Measurements from ENCODE around the gene ATP8B4.
"Not testable (repeated sequence)": the region's sequence is repeated elsewhere in the genome, so short reads cannot be mapped to it uniquely, and the experiment has no call there.

The ATP8B4 gene

GRCh38 chr15:50109076-50109987 lies 9.7 kb downstream of the ATP8B4 start:
- DNase-seq (ENCODE audit: low spot score), result no peak

GRCh38 chr15:50108461-50108860 lies 10.6 kb downstream of the ATP8B4 start:
- DNase-seq (ENCODE audit: low spot score), result no peak

DNA sequence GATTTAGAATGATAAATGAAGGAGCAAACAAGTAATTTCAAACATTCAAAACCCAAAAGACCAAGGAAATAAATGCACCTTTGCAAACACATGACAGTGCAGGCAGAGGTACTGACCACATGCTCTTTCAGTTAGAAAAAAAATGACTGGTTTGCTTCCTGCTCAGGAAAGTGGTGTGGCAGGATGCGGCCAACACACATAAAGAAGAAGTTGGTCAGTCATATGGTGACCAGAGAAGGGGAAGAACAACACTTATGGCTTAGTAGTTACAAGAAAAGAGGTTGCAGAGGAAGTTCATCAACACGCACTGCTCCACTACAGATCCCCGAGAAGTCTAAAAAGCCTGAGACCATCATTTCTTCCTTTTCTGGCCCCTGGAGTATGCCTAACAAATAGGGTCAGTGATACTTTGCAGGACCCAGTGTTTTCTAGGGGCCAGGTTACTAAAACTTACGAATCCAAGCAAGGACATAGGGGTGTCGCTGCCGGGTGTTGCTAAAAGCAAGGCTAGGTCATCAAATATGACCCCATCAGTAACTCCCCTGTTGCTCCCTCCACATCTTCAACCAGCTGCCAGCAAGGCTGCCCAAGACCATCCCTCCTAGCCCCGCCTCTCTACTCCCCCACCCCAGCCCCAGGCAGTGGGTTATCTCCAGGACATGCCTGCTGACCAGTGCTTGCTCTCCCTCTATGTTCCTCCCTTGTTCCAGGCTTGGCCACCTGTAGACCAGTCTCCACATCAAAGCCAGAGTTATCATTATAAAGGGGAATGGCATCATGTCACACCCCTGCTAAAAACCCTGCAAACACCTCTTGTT lies 11.2 kb downstream of the ATP8B4 start:
- no peak for DNase-seq (ENCODE audit: low spot score)

DNA sequence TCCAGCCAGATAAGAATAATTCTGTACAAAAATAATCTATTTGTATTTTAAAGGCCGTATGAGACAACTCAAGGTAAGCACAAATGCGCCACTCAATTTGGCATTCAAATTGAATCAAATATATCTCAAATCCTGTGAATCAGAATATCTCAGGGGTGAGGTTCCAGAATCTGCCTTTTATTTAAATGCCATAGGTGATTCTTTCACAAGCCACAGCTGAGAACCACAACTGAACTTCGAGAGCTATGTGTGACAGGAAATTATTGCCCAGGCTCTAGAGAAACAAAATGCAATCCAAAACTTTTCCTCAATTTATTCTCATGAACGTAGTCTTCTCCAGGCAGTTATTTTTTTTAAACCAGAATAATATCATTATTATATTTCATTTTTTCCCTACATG lies 11.9 kb downstream of the ATP8B4 start:
- no peak for DNase-seq (ENCODE audit: low spot score)

DNA sequence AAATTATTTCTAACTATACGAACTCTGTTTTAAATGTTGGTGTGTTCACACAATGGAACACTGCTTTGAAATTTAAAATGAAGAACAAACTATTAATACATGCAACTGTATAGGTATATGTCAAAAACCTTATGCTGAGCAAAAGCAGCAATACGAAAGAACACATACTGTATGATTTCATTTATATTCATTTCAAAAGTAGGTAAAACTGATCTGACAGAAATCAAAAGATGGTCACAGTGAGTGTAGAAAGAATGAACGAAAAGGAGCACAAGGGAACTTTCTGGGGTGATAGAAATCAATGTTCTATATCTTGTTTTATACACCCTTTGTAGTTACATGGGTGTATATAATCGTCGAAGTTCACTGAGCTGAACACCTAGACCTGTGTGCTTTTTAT lies 12.6 kb downstream of the ATP8B4 start:
- DNase-seq (ENCODE audit: low spot score), result no peak

DNA sequence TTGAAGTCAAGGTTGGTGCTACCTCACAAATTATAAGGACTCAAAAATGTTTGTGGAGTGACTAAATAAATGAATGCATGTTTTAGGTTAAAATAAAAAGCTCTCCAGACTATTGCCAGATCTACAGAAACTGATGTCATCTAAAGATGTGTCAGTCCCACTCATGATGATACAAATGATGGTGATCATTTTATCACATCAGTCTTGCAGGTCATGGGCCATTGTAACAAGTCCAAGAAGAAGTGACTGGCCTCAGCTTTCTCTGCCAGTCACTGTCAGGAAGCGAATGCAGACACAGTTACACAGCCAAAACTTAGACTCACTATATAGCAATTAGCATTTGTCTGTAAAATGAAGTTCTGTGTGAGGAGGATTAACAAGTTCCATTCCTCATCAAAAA lies 18.5 kb downstream of the ATP8B4 start:
- DNase-seq (ENCODE audit: low spot score), result no peak

GRCh38 chr15:50098545-50098944 lies 20.5 kb downstream of the ATP8B4 start:
- no peak for DNase-seq (ENCODE audit: low spot score)

GRCh38 chr15:50095938-50096821 lies 22.9 kb downstream of the ATP8B4 start:
- DNase-seq (ENCODE audit: low spot score), result no peak

DNA sequence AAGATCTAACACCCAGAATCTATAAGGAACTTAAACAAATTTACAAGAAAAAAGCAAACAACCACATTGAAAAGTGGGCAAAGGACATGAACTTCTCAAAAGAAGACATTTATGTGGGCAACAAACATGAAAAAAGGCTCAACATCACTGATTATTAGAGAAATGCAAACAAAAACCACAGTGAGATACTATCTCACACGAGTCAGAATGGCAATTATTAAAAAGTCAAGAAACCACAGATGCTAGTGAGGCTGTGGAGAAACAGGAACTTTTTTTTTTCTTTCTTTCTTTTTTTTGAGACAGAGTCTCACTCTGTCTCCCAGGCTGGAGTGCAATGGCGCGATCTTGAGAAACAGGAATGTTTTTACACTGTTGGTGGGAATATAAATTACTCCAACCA lies 29.6 kb downstream of the ATP8B4 start:
- DNase-seq (ENCODE audit: low spot score), result not testable (repeated sequence)

GRCh38 chr15:50084932-50085331 lies 34.1 kb downstream of the ATP8B4 start:
- DNase-seq (ENCODE audit: low spot score), result no peak

GRCh38 chr15:50083424-50084025 lies 35.5 kb downstream of the ATP8B4 start:
- peak; percentile 10 for DNase-seq (ENCODE audit: low spot score)

DNA sequence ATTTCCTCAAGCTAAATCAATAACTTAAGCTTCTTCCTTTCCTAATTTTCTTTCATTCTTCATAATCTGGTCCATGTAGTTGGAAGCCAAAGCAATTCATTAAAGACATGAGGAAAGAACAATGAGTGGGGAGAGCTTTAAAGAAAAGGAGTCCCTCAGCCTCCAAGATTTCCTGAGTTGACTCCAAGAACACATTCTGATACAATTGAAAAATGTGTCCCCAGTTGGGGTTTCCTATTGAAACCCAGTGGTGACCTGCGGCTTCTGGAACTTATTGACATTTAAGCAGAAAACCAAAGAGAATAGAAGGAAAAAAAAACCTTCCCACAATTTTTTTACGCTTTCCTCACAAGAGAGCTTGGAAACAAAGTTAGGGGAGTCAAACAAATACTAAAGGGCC lies 37.0 kb downstream of the ATP8B4 start:
- DNase-seq (ENCODE audit: low spot score), result no peak

- DNase-seq (ENCODE audit: low spot score), result no peak
These were observed 41.4 kb downstream of the ATP8B4 start for GRCh38 chr15:50077651-50078050.

- no peak for DNase-seq (ENCODE audit: low spot score)
These were observed 41.9 kb downstream of the ATP8B4 start for GRCh38 chr15:50077176-50077575.

DNA sequence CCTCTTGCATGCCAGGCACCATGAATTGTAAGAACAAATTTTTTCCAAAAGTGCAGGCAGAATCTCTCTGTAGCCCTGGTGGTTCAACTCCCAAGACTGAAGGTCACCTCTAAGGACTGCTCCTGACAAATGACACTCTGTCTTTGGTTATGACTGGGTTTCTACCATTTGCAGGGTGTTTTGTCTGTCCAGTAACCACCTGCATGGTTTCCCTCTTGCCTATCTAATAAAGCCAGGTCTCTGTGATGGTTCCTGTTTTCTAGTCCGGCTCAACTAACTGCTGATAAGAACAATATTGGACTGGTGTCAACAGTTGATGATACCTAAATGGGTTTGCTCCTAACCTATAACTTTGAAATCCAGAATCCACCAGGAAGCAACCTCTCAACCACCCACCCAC lies 43.7 kb downstream of the ATP8B4 start:
- no peak for DNase-seq (ENCODE audit: low spot score)

- DNase-seq (ENCODE audit: low spot score), result no peak
These were observed 47.3 kb downstream of the ATP8B4 start for GRCh38 chr15:50071551-50072258.

DNA sequence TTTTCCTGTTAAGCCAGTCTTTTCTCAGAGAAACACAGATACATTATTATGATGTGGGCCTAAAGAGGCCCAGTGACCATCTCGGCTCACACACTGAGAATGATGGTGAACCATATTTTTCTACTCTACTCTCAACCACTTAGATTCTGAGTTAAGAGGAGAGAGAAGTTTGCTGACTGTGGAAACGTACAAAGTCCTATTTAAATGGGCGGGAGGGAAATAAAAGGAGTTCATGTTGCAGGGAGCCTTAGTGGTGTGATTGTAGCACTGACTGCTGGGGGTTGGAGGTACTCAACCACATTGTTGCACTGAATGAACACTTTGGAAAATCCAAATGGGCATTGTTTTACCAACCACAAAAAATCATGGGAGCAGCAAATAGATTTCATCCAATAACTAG lies 51.0 kb downstream of the ATP8B4 start:
- no peak for DNase-seq (ENCODE audit: low spot score)

- DNase-seq (ENCODE audit: low spot score), result no peak
These were observed 51.8 kb downstream of the ATP8B4 start for GRCh38 chr15:50067254-50067653.

- no peak for DNase-seq (ENCODE audit: low spot score)
These were observed 52.4 kb downstream of the ATP8B4 start for GRCh38 chr15:50066666-50067065.

- peak; percentile 33 for DNase-seq (ENCODE audit: low spot score)
These were observed 52.8 kb downstream of the ATP8B4 start for GRCh38 chr15:50066202-50066601.

DNA sequence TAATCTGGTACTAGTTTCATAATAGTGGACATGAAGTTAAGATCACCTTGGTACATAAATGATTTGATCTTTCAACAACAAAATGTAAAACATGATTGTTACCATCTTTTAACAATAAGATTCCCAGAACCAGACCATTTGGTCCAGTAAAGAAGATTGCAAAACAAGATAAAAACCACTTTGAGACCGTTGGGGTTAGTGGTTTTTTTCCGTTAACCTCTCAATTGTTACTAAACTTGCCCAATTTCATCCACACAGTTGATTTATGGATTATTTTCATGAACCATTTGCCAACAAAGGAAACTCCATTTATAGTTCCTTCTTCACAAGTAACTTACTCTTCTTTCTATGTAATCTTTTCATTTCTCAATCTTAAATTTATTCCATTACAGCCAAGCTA lies 53.8 kb downstream of the ATP8B4 start:
- no peak for DNase-seq (ENCODE audit: low spot score)

Data from AG20443 (cell line).